DND-41 (cell line): Measurements from ENCODE around the gene MXD1.

Source experiments
- EZH2 ChIP-seq: IDR thresholded peaks from 3 replicates; pipeline ENCODE4 v1.6.1; 2012; ENCODE audit warnings: borderline replicate concordance, low read depth, mild to moderate bottlenecking, moderate library complexity, low read length, inconsistent platforms; ENCODE audit not compliant: severe bottlenecking
- TF ChIP-seq, protein P1 (sequence below): IDR thresholded peaks from 2 replicates; pipeline ENCODE4 v1.5.1; 2012; ENCODE audit warnings: borderline replicate concordance, low read length, moderate library complexity, mild to moderate bottlenecking; ENCODE audit not compliant: poor library complexity, severe bottlenecking; ENCODE audit errors: extremely low read depth

DNA sequence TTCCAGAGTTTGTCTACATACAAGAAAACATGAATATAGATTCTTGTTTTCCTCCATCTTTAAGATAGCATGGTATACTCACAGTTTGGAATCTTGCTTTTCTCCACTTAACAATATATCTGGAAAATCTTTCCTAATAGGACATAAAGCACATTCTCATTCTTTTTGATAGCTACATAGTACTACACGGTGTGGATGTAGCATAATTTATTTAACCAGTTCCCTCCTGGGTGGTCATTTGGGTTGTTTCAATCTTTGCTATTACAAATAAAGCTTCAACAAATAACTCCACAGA is 19.7 kb downstream of the MXD1 start:
- TF ChIP-seq, protein P1, sequence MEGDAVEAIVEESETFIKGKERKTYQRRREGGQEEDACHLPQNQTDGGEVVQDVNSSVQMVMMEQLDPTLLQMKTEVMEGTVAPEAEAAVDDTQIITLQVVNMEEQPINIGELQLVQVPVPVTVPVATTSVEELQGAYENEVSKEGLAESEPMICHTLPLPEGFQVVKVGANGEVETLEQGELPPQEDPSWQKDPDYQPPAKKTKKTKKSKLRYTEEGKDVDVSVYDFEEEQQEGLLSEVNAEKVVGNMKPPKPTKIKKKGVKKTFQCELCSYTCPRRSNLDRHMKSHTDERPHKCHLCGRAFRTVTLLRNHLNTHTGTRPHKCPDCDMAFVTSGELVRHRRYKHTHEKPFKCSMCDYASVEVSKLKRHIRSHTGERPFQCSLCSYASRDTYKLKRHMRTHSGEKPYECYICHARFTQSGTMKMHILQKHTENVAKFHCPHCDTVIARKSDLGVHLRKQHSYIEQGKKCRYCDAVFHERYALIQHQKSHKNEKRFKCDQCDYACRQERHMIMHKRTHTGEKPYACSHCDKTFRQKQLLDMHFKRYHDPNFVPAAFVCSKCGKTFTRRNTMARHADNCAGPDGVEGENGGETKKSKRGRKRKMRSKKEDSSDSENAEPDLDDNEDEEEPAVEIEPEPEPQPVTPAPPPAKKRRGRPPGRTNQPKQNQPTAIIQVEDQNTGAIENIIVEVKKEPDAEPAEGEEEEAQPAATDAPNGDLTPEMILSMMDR: no peak
- TF ChIP-seq EZH2: no peak
